HepG2 (cell line): ENCODE data around the gene TNNI3. TPM values are rescaled to one million over a fixed set of nuclear protein-coding genes. Genes with fewer than 3 reads are reported as not detected.

Experiments used
- CENPT ChIP-seq: sonication (generic); formaldehyde crosslinking; IDR thresholded peaks from 2 replicates; pipeline ENCODE4 v1.8.0; 2022; ENCODE audit warnings: low read depth, mild to moderate bottlenecking, moderate library complexity, missing genetic modification reagents
- DZIP1 ChIP-seq: sonication (generic); formaldehyde crosslinking; IDR thresholded peaks from 2 replicates; pipeline ENCODE4 v1.5.0; 2020; ENCODE audit warnings: mild to moderate bottlenecking, missing genetic modification reagents
- MTF2 ChIP-seq: sonication (generic); formaldehyde crosslinking; IDR thresholded peaks from 2 replicates; pipeline ENCODE4 v1.5.0; 2020; ENCODE audit warnings: missing genetic modification reagents, borderline replicate concordance
- NFIB ChIP-seq: sonication (generic); formaldehyde crosslinking; IDR thresholded peaks from 2 replicates; pipeline ENCODE4 v1.9.0; 2021; ENCODE audit warnings: missing genetic modification reagents, mild to moderate bottlenecking, borderline replicate concordance
- RELA ChIP-seq: sonication (generic); formaldehyde crosslinking; IDR thresholded peaks from 2 replicates; pipeline ENCODE4 v1.4.0; 2020; ENCODE audit warnings: missing genetic modification reagents
- TAF1 ChIP-seq: sonication (generic); formaldehyde crosslinking; IDR thresholded peaks from 2 replicates; pipeline ENCODE4 v1.4.0; 2020; ENCODE audit warnings: missing genetic modification reagents
- ZNF235 ChIP-seq: sonication (generic); formaldehyde crosslinking; IDR thresholded peaks from 2 replicates; pipeline ENCODE4 v1.8.1; 2023; ENCODE audit warnings: mild to moderate bottlenecking, missing genetic modification reagents, borderline replicate concordance
- ZNF318 ChIP-seq: sonication (generic); formaldehyde crosslinking; IDR thresholded peaks from 2 replicates; pipeline ENCODE4 v1.4.0; 2020; ENCODE audit warnings: mild to moderate bottlenecking, missing genetic modification reagents
- ZNF747 ChIP-seq: sonication (generic); formaldehyde crosslinking; IDR thresholded peaks from 2 replicates; pipeline ENCODE4 v1.8.1; 2023; ENCODE audit warnings: missing genetic modification reagents, mild to moderate bottlenecking, borderline replicate concordance
- ZNF770 ChIP-seq: sonication (generic); formaldehyde crosslinking; IDR thresholded peaks from 2 replicates; pipeline ENCODE4 v1.5.0; 2020; ENCODE audit warnings: mild to moderate bottlenecking, missing genetic modification reagents
- polyA plus RNA-seq, 8 experiments: library from polyadenylated mRNA; depleted of rRNA in 3 of 8; stranded (reverse) in 7 of 8; unstranded in 1 of 8; fragments of >200 nt; fragmentation: Illumina TruSeq in 4 of 8; extraction: Trizol in 4 of 8; gene quantifications; 2 replicates each; pipeline versions ENCODE4 v1.2.1 to v1.2.3, GENCODE V29; 2011 to 2016; ENCODE audit warnings: low read depth in 4 of 8, missing spikeins in 1 of 8, mixed read lengths in 1 of 8; ENCODE audit not compliant: insufficient read depth in 1 of 8
- total RNA-seq, 5 experiments: library from RNA; depleted of rRNA; stranded (reverse); fragments of >200 nt; fragmentation: Illumina TruSeq; extraction: Trizol; gene quantifications; 2 replicates each; pipeline ENCODE4 v1.2.3, GENCODE V29; 2016; ENCODE audit warnings: low read depth in 1 of 5
- TF ChIP-seq, protein P1 (sequence below): sonication (generic); formaldehyde crosslinking; IDR thresholded peaks from 2 replicates; pipeline ENCODE4 v1.5.1; 2020; ENCODE audit warnings: missing genetic modification reagents, mild to moderate bottlenecking, borderline replicate concordance

TNNI3 gene
- total and polyA plus RNA-seq, 2 of the 13 experiments (the other 11 are each of a cell fraction or from before 2014, with no cell fraction given) = 3.5 to 3.7 TPM

DNA sequence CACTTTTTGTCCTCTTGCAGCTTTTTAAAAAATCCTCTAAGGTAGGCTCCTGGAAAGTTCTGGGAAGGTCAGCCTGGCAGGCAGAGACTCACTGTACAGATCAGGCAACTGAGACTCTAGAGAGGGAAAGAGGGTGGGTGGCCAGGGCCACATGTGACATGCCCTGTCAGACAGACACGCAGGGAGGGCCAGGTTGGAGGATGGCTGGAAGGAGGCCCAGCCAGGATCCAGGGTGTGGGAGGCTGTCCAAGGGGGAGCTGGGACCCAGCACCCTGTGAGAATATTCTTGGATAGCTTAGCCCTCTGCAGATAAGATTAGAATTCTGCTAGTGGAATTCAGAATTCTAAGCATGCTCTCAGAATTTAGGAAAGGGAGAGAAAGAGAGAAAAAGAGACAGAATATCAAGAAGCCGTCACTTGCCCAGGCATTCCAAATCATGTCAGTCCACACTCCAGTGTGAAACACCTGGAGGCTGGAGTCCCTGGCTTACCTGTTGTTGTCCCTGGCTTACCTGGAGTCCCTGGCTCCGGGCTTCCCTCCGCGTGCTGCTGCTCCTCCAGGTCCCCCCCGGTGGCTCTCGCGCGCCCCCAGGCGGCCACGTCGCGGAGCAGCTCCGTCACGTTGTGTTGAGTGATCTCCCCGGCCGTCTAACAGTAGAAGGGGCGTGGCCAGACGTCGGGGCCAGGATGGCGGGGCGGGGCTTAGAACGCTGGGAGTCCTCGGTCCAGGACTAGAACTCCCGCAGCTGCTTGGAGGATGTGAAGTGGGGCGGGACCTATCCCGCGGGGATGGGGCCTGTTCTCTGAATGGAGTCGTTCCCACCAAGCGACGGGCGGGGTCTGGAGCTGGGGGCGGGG lies 2.8 kb upstream of the TNNI3 start (continued):
- TF ChIP-seq CENPT (CRISPR knock-in tag) (no peak), ZNF770 (CRISPR knock-in tag) (no peak), ZNF747 (CRISPR knock-in tag) (no peak), ZNF318 (CRISPR knock-in tag) (no peak), NFIB (CRISPR knock-in tag) (no peak), TAF1 (CRISPR knock-in tag) (no peak), RELA (CRISPR knock-in tag) (no peak), ZNF235 (CRISPR knock-in tag) (no peak), MTF2 (no peak), DZIP1 (no peak)
- TF ChIP-seq, protein P1, sequence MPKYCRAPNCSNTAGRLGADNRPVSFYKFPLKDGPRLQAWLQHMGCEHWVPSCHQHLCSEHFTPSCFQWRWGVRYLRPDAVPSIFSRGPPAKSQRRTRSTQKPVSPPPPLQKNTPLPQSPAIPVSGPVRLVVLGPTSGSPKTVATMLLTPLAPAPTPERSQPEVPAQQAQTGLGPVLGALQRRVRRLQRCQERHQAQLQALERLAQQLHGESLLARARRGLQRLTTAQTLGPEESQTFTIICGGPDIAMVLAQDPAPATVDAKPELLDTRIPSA = no peak
